Stimulated activated CD4-positive, alpha-beta T cell treated with anti-CD3 and anti-CD28 coated beads, TNF-alpha, amount 100 ng/mL, for 48 hours (primary cell): ENCODE data around the gene NUP210.

Source experiments
- DNase-seq, 3 donors: peaks; one replicate each; pipeline ENCODE4 v3.0.0-alpha.2; 2020; ENCODE audit warnings: low read depth in 3 of 3

Gene NUP210

GRCh38 chr3:13289771-13290285 is 130.3 kb downstream of the NUP210 start:
- DNase-seq, result no peak

GRCh38 chr3:13288732-13289718 is 131.1 kb downstream of the NUP210 start:
- no peak for DNase-seq

GRCh38 chr3:13287833-13288232 is 132.3 kb downstream of the NUP210 start:
- no peak for DNase-seq

GRCh38 chr3:13286873-13287272 is 133.2 kb downstream of the NUP210 start:
- DNase-seq, result no peak

- DNase-seq, result no peak
Measured at GRCh38 chr3:13285007-13285567, 135.0 kb downstream of the NUP210 start.

GRCh38 chr3:13283877-13284264 is 136.3 kb downstream of the NUP210 start:
- DNase-seq, result no peak

GRCh38 chr3:13282986-13283876 is 136.9 kb downstream of the NUP210 start:
- no peak for DNase-seq

GRCh38 chr3:13282358-13282985 is 137.7 kb downstream of the NUP210 start:
- no peak for DNase-seq

- DNase-seq, result no peak
Measured at GRCh38 chr3:13281507-13282357, 138.4 kb downstream of the NUP210 start.

- DNase-seq, result no peak
Measured at GRCh38 chr3:13280811-13281506, 139.2 kb downstream of the NUP210 start.

- no peak for DNase-seq
Measured at GRCh38 chr3:13280122-13280790, 139.9 kb downstream of the NUP210 start.

GRCh38 chr3:13279532-13279910 is 140.6 kb downstream of the NUP210 start:
- DNase-seq, result no peak

- no peak for DNase-seq
Measured at GRCh38 chr3:13278783-13279531, 141.2 kb downstream of the NUP210 start.

GRCh38 chr3:13277860-13278531 is 142.1 kb downstream of the NUP210 start:
- no peak for DNase-seq

- no peak for DNase-seq
Measured at GRCh38 chr3:13277196-13277813, 142.8 kb downstream of the NUP210 start.

- DNase-seq, result no peak
Measured at GRCh38 chr3:13276438-13277195, 143.5 kb downstream of the NUP210 start.
